Measurements from ENCODE around the gene STRA6. TPM values are rescaled to one million over a fixed set of nuclear protein-coding genes. Genes with fewer than 3 reads are reported as not detected.

STRA6 gene
- total and polyA plus RNA-seq, 3 donors from 2014 or later = 4.1 to 14.1 (median 9.3) TPM

GRCh38 chr15:74228723-74229081 lies 26.1 kb upstream of the STRA6 start:
- H3K4me1 ChIP-seq = no peaks in the 10 kb centered on the region
- H3K36me3 ChIP-seq (ENCODE audit: low read depth, missing control alignments) = no peaks in the 10 kb centered on the region
- no peak overlapping the region for H3K4me3 ChIP-seq
- DNase-seq = no peak
- TF ChIP-seq POLR2A (IDR thresholded peaks at IDR 0.05) = no peak
- 28 to 43% methylated on average over 10 to 17 of the region's 17 CpGs for WGBS, 2 donors
- H3K27ac ChIP-seq = no peak overlapping the region
- no peaks in the 10 kb centered on the region for H3K9me3 ChIP-seq
- intact Hi-C loops (cut with DNase I; ENCODE audit: low total_unique reads) = no loop called here
- no peaks in the 10 kb centered on the region for H3K27me3 ChIP-seq

- intact Hi-C loops (cut with DNase I; ENCODE audit: low total_unique reads) = no loop called here
- no peak overlapping the region for H3K27ac ChIP-seq
- DNase-seq = no peak
These were observed 25.6 kb upstream of the STRA6 start for GRCh38 chr15:74227968-74228722.

GRCh38 chr15:74226761-74227540 lies 24.4 kb upstream of the STRA6 start:
- TF ChIP-seq CTCF (IDR thresholded peaks at IDR 0.05) = no peak
- no peak for TF ChIP-seq POLR2A (IDR thresholded peaks at IDR 0.05)
- Histone ChIP-seq H3K36me3 (ENCODE audit: low read depth, missing control alignments) (no peaks in the 10 kb centered on the region), H3K27ac (no peak overlapping the region), H3K9me3 (no peaks in the 10 kb centered on the region), H3K27me3 (no peaks in the 10 kb centered on the region), H3K4me3 (no peak overlapping the region), H3K4me1 (peaks cover 7% of the 10 kb centered on the region)
- intact Hi-C loops (cut with DNase I; ENCODE audit: low total_unique reads) = no loop called here
- DNase-seq = no peak
- 85 to 92% methylated on average over 9 to 10 of the region's 10 CpGs for WGBS, 2 donors

More at GRCh38 chr15:74227968-74228722, 25.6 kb upstream of the STRA6 start:
- TF ChIP-seq CTCF (IDR thresholded peaks at IDR 0.05) (no peak), POLR2A (IDR thresholded peaks at IDR 0.05) (no peak)
- Histone ChIP-seq H3K9me3 (no peaks in the 10 kb centered on the region), H3K36me3 (ENCODE audit: low read depth, missing control alignments) (no peaks in the 10 kb centered on the region), H3K4me3 (no peak overlapping the region), H3K4me1 (no peaks in the 10 kb centered on the region), H3K27me3 (no peaks in the 10 kb centered on the region)
- WGBS, 2 donors = 50 to 57% methylated on average over 11 of the region's 11 CpGs

- Histone ChIP-seq H3K27ac (no peak overlapping the region), H3K9me3 (no peaks in the 10 kb centered on the region), H3K4me3 (no peak overlapping the region), H3K4me1 (peaks cover 14% of the 10 kb centered on the region), H3K27me3 (no peaks in the 10 kb centered on the region), H3K36me3 (ENCODE audit: low read depth, missing control alignments) (no peaks in the 10 kb centered on the region)
- 84 to 87% methylated on average over 5 of the region's 5 CpGs for WGBS, 2 donors
- intact Hi-C loops (cut with DNase I; ENCODE audit: low total_unique reads) = no loop called here
- no peak for TF ChIP-seq CTCF (IDR thresholded peaks at IDR 0.05)
- TF ChIP-seq POLR2A (IDR thresholded peaks at IDR 0.05) = no peak
- DNase-seq = no peak
These were observed 23.3 kb upstream of the STRA6 start for GRCh38 chr15:74225928-74226327.

- no peak overlapping the region for H3K4me3 ChIP-seq
- TF ChIP-seq POLR2A (IDR thresholded peaks at IDR 0.05) (no peak), CTCF (IDR thresholded peaks at IDR 0.05) (no peak)
- no peak for DNase-seq
- intact Hi-C loops (cut with DNase I; ENCODE audit: low total_unique reads) = no loop called here
- no peaks in the 10 kb centered on the region for H3K9me3 ChIP-seq
- no peaks in the 10 kb centered on the region for H3K27me3 ChIP-seq
- WGBS, 2 donors = 56 to 57% methylated on average over 25 of the region's 25 CpGs
- H3K27ac ChIP-seq = no peak overlapping the region
- H3K4me1 ChIP-seq = peaks cover 14% of the 10 kb centered on the region
- no peaks in the 10 kb centered on the region for H3K36me3 ChIP-seq (ENCODE audit: low read depth, missing control alignments)
These were observed 19.9 kb upstream of the STRA6 start for GRCh38 chr15:74222240-74223119.
